HG03442 (cell line): Measurements from ENCODE around the gene SEL1L3.

ENCODE experiments used
- ATAC-seq: cut with Tn5 transposase; IDR thresholded peaks from one replicate; pipeline ENCODE4 v1.9.1; 2021; ENCODE audit warnings: mild to moderate bottlenecking, moderate library complexity; ENCODE audit not compliant: unreplicated experiment

The SEL1L3 gene

DNA sequence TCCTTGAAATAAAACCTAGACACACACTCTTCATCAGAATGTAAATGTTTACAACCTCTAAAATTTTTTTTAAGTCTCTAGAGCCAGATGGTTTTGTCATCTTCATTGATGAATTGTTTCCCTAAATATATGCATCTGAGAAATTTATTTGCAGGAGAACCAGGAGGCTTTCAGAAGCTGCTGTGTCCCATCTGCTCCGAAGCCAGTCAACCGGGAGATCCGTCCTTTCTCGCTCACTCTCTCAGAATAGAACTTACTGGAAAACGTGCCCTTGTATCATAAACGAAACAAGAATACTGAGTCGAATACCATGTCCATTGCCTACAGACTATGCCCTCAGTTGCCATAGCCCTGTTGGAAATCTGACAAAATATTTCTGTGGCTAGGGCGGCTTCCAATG is 103.7 kb downstream of the SEL1L3 start:
- no peak for ATAC-seq

DNA sequence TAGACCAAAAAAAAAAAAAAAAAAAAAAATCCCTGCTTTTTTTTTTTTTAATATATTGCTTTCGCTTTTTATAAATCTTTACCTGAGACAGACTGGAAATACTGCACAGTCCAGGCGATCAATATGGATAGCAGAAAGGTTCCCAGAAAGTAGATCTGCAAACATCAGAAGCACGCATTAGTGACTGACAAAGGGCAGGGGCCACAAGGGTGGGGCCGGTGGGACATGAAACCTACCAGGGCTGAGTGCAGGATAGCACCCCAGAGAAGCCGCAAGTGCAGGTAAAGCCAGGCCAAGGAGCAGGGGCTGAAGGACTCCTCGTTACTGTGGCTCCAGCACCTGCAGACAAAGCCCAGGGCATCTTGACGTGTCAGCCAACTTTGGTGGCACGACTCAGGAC is 105.3 kb downstream of the SEL1L3 start:
- no peak for ATAC-seq

DNA sequence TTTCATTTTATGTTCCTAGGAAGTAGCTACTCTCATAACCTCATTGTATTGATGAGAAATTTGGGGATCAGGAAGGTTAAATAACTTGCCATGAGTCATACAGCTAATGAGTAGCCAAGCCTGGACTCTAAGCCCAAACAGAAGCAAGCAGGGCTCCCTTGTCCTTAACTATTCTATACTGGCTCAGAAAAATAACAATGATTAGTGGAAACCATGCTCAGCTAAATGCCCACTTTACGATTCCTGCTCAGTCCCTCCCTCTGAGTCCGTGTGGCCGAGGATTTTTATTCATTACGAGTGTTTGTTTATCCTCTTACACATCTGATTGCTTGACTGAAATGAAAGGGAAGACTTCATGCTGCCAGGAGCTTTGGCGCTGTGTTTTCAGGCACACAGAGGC is 106.3 kb downstream of the SEL1L3 start:
- peak; percentile 27 for ATAC-seq

DNA sequence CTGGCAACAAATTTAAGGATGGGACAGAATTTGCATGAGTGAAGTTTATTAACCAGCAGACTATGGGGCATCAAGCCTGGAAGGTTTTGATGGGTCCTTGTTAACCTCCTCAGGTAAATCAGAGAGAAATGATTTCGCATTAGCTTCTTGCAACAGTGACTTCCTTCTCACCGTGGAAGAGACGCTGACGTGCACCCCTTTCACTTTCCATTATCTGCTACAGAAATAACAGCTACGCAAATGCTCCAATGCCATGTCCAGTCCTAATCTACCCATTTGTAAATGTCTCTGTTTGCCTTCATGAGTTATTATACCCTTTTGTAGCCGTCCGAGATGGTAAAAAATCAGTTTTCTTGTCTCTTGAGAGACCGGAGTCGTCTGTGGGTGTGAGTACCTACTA is 106.9 kb downstream of the SEL1L3 start:
- peak; percentile 85 for ATAC-seq

DNA sequence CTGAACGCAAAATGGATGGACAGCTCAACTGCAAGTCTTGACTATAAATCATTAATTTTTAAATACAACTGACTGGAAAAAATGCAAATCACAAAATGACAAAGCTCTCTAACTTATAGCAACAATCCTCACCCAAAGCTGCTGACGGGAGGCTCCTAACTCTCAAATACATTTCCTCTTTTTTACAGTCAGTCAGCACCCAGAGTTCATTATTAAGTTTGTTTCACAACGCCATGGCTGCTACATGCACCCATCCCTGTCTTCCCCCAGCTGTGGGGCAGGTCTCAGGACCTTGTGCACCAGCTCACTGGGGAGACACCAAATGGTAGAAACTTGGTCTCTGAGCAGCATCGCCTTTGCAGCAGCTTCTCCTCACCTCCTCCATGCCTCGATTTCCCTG is 109.5 kb downstream of the SEL1L3 start:
- ATAC-seq: no peak

DNA sequence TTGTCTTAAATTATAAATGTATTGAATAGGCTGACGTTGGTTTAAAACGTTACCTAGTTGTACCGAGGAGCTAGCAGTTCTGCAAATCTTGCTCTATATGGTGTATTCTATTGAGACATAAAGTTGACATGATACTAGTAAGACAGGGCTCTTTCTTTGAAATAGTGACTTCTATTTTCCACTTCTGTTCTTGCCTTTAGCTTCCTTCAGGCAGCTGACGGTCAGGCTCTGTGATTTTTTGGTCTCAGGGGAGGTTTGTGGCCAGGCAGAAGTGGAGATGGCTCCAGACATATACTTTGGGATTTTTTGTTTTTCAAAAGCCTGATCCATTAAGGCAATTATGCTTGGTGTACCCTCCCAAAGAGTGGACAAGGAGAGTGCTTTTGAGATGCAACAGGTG is 111.9 kb downstream of the SEL1L3 start:
- no peak for ATAC-seq

DNA sequence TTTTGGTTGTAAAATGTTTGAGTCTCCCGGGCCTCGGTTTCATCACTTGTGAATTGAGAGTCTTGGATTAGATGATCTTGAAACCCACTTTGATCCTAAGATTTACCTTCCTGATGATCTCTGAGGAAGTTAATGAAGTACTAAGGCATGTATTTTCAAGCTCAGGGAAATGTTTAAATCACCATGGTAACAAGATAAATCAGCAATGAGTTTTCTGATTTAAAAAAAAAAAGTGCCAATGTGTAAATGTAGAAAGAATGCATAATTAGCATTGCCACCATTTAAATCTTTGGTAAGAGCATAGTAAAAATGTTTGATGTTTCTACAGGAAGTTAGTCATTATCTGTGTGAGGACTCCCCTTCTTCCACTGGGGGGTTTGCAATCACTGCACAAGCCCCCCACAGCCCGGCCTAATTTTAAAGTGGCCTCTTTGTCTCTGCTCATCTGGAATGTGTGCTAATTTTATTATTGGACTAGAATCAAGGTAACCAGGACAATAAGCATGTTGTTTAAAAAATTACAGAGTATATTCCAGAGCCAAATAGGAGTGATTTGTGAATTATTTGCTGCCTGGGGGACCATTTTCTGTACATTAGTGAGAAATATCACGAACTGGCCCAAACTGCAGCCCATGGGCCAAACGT is 113.5 kb downstream of the SEL1L3 start:
- no peak for ATAC-seq

DNA sequence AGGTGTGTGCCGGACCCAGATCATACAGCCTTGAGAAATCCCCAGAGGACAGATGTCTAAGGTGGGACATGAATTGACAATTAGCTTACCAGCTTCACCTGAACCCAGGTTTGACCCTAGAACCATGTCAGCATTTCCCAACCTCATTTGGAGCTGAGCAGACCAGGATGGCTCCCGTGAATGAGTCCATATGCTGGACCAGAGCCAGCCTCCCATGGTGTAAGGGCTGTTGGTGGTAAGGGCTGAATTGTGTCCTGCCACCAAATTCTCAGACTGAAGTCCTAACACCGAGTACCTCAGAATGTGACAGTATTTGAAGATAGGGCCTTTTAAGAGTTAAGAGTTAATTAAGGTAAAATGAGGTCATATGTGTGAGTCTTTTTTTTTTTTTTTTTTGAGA is 118.8 kb downstream of the SEL1L3 start:
- ATAC-seq: no peak

DNA sequence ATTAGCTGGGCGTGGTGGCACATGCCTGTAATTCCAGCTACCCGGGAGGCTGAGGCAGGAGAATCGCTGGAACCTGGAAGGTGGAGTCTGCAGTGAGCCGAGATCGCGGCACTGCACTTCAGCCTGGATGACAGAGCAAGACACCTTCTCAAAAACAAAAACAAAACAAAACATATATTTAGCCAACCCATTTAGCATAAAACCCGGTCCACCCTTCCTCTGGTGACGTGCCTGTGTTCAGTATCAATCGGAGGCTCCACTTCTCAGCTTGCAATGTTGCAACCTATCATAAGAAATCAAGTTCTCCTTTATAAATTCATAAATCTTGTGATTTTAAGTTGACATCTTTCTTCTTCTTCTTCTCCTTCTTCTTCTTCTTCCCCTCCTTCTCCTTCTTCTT is 133.2 kb downstream of the SEL1L3 start:
- no peak for ATAC-seq

DNA sequence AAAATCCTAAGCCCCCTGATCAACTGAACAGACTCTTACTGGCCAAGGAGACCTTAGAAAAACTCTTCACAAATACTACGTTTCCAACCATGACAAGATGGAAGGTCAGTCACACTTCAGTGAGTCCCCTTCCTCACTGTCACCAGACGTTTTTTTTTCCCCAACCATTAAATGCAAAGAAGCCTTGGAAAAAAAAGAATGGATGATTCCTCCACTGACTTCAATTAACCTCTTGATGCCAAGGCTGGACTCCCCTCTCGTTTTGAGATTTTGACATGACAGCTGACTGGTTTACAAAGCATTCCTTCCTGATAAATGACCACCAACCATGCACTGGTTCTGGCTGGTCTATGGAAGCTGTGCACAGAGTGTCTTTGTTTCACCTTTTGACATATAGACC is 133.9 kb downstream of the SEL1L3 start:
- ATAC-seq: no peak

DNA sequence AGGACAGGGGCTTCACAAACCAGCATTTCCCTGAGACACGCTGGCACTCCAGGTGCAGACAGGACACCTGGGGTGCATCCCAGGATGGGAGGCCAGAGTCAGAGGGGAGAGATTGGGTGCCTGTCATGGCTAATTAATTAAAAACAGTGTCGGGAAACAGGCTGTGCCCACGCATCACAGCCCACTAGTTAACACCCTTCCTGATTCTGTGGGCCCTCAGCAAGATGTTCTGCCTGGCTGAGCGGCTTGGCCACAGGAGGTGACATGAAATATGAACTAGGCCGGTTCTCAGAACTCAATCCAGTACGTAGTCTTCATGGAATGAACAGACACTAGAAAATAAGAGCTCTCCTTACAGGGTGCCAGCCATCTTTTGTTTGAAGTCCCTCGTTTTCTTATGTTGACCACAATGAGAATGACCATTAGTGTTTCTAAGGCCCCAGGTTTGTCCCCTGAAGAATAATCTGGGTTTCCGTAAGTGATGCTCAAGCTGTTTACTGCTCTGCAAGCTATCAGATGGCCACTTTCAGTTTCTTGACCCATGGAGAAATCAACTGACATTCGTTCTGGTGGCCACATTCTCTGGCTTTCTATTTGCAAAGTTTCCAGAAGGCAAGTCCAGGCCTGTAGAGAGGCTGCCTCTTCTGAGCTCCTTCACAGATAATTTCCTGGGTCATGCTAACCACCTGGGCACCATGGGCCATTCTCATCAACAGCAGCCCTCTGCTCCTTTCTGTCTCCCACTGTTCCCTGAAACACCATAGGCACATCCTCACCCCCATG is 134.9 kb downstream of the SEL1L3 start:
- ATAC-seq: peak; percentile 55

DNA sequence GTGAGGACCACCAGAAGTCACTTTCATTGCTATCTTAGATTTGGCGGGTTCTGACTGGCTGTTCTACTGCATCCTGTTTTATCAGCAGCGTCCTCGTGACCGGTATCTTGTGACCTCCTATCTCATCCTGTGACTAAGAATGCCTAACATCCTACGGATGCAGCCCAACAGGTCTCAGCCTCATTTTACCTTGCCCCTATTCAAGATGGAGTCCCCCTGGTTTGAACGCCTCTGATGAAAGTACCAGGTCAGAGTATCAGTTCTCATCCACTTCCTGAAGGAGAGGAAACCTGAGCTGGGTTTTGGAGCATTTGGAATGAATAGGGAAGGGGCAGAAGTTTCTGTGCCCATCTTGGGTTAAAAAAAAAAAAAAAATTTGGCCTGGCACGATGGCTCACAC is 136.9 kb downstream of the SEL1L3 start:
- ATAC-seq: no peak

DNA sequence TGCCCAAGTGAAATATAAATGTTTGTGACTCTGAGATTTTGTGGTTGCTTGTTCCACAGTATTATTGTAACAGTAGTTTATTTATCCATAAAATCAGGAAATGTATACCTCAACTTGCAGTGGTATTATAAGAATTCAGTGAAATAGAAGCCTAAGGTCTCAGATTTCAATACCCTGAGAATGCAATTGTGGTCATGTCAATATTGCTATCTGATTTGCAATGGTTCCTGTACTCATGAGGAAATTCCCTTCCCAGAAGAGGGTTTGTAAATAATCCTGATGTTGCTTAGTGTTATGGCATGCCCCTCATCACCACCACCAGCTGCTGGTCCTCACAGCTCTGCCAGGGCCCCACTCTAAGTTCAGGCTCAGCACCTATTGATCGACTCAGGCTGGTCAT is 139.4 kb downstream of the SEL1L3 start:
- ATAC-seq: no peak

DNA sequence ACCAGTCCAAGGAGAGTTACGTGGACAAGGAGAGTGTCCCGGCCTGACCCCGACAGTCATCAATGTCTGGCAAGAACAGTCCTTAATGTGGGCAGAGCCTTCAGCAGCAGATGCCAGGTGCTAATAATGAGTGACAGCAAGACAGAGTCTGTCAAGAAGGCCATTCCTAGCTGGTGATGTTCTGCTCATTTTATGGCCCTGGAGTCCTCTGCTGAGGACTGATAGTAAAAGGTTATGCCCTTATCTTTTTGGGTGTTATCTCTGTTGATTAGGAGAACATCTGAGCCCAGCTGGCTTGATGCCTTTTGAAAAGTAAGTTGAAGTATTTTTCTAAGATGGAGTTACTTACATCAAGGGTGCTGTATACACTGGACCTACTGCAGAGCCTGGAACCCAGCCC is 139.8 kb downstream of the SEL1L3 start:
- ATAC-seq: no peak

DNA sequence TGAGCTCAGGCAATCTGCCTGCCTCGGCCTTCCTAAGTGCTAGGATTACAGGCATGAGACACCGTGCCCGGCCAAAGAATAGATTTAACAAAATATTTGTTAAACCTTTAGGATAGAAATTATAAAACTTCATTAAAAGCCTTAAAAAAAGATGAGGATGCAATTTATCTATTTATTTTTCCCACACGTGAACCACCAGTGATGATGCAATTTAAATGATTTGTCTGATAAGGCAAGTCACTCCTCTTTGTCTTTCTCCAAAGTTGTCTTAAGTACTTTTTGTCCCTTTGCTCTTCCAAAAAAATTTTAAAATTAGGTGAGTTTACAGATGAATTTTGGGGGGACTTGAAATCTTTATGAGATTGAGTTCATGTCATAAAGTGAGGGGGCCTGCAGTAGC is 149.0 kb downstream of the SEL1L3 start:
- ATAC-seq: no peak

DNA sequence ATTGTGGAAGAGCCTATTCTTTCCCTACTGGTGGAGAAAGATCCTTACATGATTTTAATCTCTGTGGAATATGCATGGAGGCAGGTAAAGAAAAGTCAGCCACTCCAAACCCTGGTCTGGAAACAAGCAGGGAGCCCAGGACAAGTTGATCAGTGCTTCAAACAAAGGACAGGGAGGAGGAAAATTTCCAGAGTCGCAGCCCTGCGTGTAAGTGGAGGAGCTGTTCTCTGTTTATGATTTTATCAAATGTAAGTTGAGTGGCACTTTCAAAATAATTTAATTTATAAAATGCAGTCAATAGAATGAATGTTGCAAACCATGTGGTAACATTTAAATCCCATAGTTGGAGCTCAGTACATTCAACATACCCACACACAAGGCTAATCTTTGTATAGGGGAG is 150.2 kb downstream of the SEL1L3 start:
- no peak for ATAC-seq

DNA sequence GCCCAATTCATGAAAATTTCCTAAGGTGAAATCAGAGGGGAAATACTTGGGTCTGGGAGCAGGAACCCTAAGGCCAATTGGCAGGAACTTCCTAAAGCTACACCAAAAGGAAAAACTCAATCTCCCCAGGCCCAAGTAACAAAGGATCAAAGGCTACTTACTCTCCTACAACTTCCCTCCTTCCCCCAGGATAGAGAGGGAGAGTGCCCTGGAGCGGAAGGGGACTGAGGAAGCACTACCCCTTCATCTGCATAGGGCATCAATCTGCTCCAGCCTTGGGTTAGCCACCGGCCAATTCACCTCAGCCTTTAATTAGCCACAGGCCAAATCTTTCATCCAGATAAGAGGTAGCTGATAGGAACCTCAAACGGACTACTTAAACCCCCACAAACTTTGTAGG is 152.2 kb downstream of the SEL1L3 start:
- no peak for ATAC-seq

DNA sequence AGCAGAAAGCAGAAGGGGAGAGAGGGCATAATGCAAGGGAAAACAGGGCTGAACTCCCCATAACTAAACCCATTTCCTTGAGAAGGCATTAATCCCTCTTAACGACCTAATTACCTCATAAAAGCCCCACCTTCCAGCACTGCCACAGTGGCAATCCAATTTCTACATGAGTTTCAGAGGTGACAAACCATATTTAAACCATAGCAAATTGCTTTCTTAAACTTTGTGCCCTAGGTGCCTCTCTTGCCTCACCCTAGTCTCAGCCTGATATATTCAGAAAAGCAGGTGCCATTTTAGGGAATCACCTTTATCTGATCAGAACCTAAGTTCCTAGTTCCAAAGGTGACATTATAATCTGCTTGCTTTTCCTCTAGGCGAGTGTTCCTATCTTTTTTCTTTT is 158.3 kb downstream of the SEL1L3 start:
- no peak for ATAC-seq

DNA sequence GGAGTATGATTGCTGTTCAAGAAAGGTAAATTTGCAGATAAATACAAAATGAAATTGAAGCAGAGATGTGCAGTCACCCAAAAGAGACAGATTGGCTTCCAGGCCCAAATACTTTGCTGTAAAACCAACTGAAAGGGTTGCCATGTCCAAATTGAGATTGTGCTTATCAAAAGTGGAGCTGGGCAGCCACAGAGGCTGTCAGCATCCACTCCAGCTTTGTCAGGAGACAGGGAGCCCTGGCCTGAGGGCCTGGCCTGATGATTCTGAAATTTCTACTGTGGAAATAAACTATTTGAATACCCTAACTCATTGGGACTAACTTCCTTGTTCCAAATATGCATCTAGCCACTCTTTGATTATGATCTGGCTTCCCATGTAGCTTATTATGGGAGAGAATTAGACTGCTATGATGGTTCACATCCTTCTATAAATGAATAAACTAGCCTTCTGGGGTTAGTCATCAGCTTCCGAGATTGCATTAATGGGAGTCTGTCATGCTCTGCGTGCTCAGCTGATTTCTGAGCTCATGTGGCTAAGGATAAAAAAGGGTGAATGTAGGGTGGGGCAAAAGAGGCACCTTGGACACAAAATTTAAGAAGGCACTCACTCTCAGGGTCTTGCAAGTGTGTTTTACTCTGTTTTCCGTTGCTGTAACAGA is 158.9 kb downstream of the SEL1L3 start:
- ATAC-seq: no peak

DNA sequence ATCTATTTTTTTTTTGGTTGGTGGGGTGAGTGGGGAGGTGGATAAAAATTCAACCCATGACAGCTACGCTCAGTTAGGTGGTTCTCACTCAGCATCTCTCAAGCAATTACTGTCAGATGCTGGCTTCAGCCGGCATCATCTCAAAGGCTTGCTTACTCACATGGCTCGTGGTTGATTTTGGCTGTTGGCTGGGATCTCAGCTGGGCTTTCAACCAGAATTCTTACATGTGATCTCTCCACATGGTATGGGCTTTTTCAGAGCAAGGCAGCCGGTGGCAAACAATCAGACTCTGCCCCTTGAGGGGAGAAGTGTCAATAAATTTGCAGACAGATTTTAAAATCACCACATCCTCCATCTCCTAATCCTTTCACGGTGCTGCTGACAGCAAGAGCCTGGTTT is 159.9 kb downstream of the SEL1L3 start:
- no peak for ATAC-seq

DNA sequence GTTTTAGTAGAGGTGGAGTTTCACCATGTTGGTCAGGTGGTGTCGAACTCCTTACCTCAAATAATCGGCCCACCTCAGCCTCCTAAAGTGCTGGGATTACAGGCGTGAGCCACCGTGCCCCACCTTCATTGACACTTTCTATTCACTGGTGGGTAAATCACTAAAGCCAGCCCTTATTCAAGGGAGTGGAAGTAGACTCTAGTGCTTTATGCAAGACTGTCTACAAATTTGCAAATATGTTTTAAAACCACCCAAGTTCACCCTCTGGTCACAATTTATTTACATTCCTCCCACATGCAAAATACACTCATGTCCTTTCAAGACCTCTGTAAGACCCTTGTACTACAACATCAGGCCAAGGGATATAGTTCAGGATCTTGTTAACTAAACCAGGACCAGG is 162.1 kb downstream of the SEL1L3 start:
- ATAC-seq: no peak

DNA sequence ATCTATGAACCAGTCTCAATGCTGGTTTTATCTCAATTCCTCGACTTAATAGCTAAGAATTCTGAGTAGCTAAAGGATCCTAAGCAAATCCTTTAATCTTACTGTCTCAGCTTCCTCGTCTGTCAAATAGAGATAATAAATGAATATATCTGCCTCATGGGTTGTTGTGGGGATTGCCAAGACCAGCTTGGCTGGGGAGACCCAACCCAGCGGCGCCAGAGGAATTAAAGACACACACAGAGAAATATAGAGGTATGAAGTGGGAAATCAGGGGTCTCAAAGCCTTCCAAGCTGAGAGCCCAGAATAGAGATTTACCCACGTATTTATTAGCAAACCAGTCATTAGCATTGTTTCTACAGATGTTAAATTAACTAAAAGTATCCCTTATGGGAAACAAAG is 165.3 kb downstream of the SEL1L3 start:
- ATAC-seq: no peak
